Body of pancreas (tissue), 4 donors: Measurements from ENCODE around the gene PDIA4. TPM values are rescaled to one million over a fixed set of nuclear protein-coding genes. Genes with fewer than 3 reads are reported as not detected.

Experiments used
- ATAC-seq: fragments of 150-250 bp; one replicate; pipeline ENCODE4 v1.9.1; 2016
- DNase-seq, 4 donors: peaks; one replicate each; pipeline ENCODE4 v3.0.0-alpha.2; 2019
- H3K27ac ChIP-seq, 4 donors: fragments of 200-600 bp; sonication (generic); 1 replicate in 3 of 4; 2 replicates in 1 of 4; pipeline versions ENCODE4 v1.5.1 to v1.6.1; 2016 to 2019; ENCODE audit warnings: mild to moderate bottlenecking in 1 of 4, mixed read lengths in 1 of 4, moderate library complexity in 1 of 4
- H3K27me3 ChIP-seq, 2 donors: fragments of 200-600 bp; sonication (generic); one replicate each; pipeline ENCODE4 v1.6.0; 2016; ENCODE audit warnings: mild to moderate bottlenecking in 1 of 2
- H3K36me3 ChIP-seq, 2 donors: fragments of 200-600 bp; sonication (generic); replicated peaks in 1 of 2; 2 replicates each; pipeline ENCODE4 v1.5.1; 2016; ENCODE audit warnings: low read depth in 2 of 2; ENCODE audit not compliant: insufficient read depth in 1 of 2
- H3K4me1 ChIP-seq: fragments of 200-600 bp; sonication (generic); one replicate; pipeline ENCODE4 v1.6.0; 2016
- H3K4me3 ChIP-seq, 2 donors: fragments of 200-600 bp; sonication (generic); 1 replicate in 1 of 2; 2 replicates in 1 of 2; pipeline ENCODE4 v1.5.1; 2016 to 2019
- H3K9me3 ChIP-seq, 3 donors: fragments of 200-600 bp; sonication (generic); 1 replicate in 2 of 3; 2 replicates in 1 of 3; pipeline ENCODE4 v1.5.1; 2016
- CTCF ChIP-seq, 7 experiments: fragments of 450-650 bp in 4 of 7; fragments of 200-600 bp in 3 of 7; sonication (generic) in 3 of 7; IDR thresholded peaks; one replicate each; pipeline ENCODE4 v1.5.1; 2016 to 2019; ENCODE audit warnings: antibody characterized with exemption in 7 of 7
- POLR2A ChIP-seq, 3 donors: fragments of 450-650 bp; IDR thresholded peaks; one replicate each; pipeline ENCODE4 v1.6.1; 2016; ENCODE audit warnings: antibody characterized with exemption in 3 of 3, mild to moderate bottlenecking in 2 of 3
- WGBS, 2 donors: methylation state at CpG; one replicate each; pipeline ENCODE4 v1.1.5; 2017; 5-methylcytosine and 5-hydroxymethylcytosine counted together
- intact Hi-C: fragments of 100-400 bp; cut with DNase I; formaldehyde crosslinking; loops from one replicate; pipeline ENCODE4 v1.15.1; 2023
- total RNA-seq, 2 donors: library from RNA; depleted of rRNA; stranded (reverse); fragments of >200 nt; gene quantifications; one replicate each; pipeline ENCODE4 v1.1.0, GENCODE V29; 2016

Gene PDIA4
- total RNA-seq, 2 donors from 2014 or later: 80.4 to 140 TPM

GRCh38 chr7:149003018-149003417 lies 25.3 kb downstream of the PDIA4 start:
- no peak overlapping the region for H3K4me3 ChIP-seq
- no peaks in the 10 kb centered on the region for H3K9me3 ChIP-seq
- no peaks in the 10 kb centered on the region for H3K27me3 ChIP-seq
- ATAC-seq (no peak), DNase-seq (no peak)
- no peak for TF ChIP-seq POLR2A (IDR thresholded peaks at IDR 0.05)
- TF ChIP-seq CTCF (IDR thresholded peaks at IDR 0.05): no peak
- WGBS, 2 donors: 76 to 83% methylated on average over 11 of the region's 11 CpGs
- no peaks in the 10 kb centered on the region for H3K4me1 ChIP-seq
- peaks cover 18 to 31% of the 10 kb centered on the region in 2 donors for H3K36me3 ChIP-seq
- no peak overlapping the region for H3K27ac ChIP-seq
- intact Hi-C loops: no loop called here

- H3K9me3 ChIP-seq: no peaks in the 10 kb centered on the region
- no peak overlapping the region for H3K4me3 ChIP-seq
- no peak overlapping the region for H3K27ac ChIP-seq
- no peaks in the 10 kb centered on the region for H3K27me3 ChIP-seq
- intact Hi-C loops: no loop called here
- peaks cover 14 to 27% of the 10 kb centered on the region in 2 donors for H3K36me3 ChIP-seq
- no peak for ATAC-seq
- WGBS, 2 donors: 93 to 96% methylated on average over 5 to 13 of the region's 13 CpGs
- TF ChIP-seq POLR2A (IDR thresholded peaks at IDR 0.05): no peak
- no peak for TF ChIP-seq CTCF (IDR thresholded peaks at IDR 0.05)
- no peak for DNase-seq
- no peaks in the 10 kb centered on the region for H3K4me1 ChIP-seq
Observed at GRCh38 chr7:149002604-149003003, 25.7 kb downstream of the PDIA4 start.

- H3K9me3 ChIP-seq: no peaks in the 10 kb centered on the region
- ATAC-seq: no peak
- no peak overlapping the region for H3K27ac ChIP-seq
- WGBS, 2 donors: 86 to 91% methylated on average over 11 of the region's 11 CpGs
- no peaks in the 10 kb centered on the region for H3K4me1 ChIP-seq
- intact Hi-C loops: no loop called here
- H3K27me3 ChIP-seq: no peaks in the 10 kb centered on the region
- H3K4me3 ChIP-seq: no peak overlapping the region
- TF ChIP-seq POLR2A (IDR thresholded peaks at IDR 0.05) (no peak), CTCF (IDR thresholded peaks at IDR 0.05) (no peak)
- no peak for DNase-seq
- H3K36me3 ChIP-seq: peaks cover 8 to 21% of the 10 kb centered on the region in 2 donors
Observed at GRCh38 chr7:149001427-149002068, 26.8 kb downstream of the PDIA4 start.

- intact Hi-C loops: no loop called here
- no peaks in the 10 kb centered on the region for H3K27me3 ChIP-seq
- TF ChIP-seq CTCF (IDR thresholded peaks at IDR 0.05) (no peak), POLR2A (IDR thresholded peaks at IDR 0.05) (no peak)
- H3K27ac ChIP-seq: no peak overlapping the region
- no peak for ATAC-seq
- H3K4me3 ChIP-seq: no peak overlapping the region
- H3K36me3 ChIP-seq: peaks cover 8 to 17% of the 10 kb centered on the region in 2 donors
- WGBS, 2 donors: 84 to 94% methylated on average over 5 of the region's 5 CpGs
- no peaks in the 10 kb centered on the region for H3K4me1 ChIP-seq
- H3K9me3 ChIP-seq: no peaks in the 10 kb centered on the region
- DNase-seq: no peak
Observed at GRCh38 chr7:149000961-149001360, 27.3 kb downstream of the PDIA4 start.

- Histone ChIP-seq H3K4me1 (no peaks in the 10 kb centered on the region), H3K27ac (no peak overlapping the region), H3K9me3 (no peaks in the 10 kb centered on the region), H3K36me3 (peaks cover 7 to 14% of the 10 kb centered on the region in 2 donors), H3K4me3 (no peak overlapping the region), H3K27me3 (no peaks in the 10 kb centered on the region)
- intact Hi-C loops: no loop called here
- ATAC-seq: no peak
- no peak for DNase-seq
- WGBS, 2 donors: 96 to 100% methylated on average over 6 of the region's 6 CpGs
- no peak for TF ChIP-seq POLR2A (IDR thresholded peaks at IDR 0.05)
- TF ChIP-seq CTCF (IDR thresholded peaks at IDR 0.05): no peak
Observed at GRCh38 chr7:148999192-148999591, 29.1 kb downstream of the PDIA4 start.
